Fibroblast of lung (primary cell): ENCODE measurements around the gene ALG12. TPM values are rescaled to one million over a fixed set of nuclear protein-coding genes. Genes with fewer than 3 reads are reported as not detected.

Source experiments
- DNase-seq, 2 donors: peaks; one replicate each; pipeline versions ENCODE4 v3.0.0 to v3.0.0-alpha.2; 2010; ENCODE audit warnings: low read depth in 2 of 2
- H2AFZ ChIP-seq: 2 replicates; pipeline ENCODE4 v1.5.1; 2012; ENCODE audit warnings: low read length, control low read depth, inconsistent platforms
- H3K27ac ChIP-seq: 2 replicates; pipeline ENCODE4 v1.5.1; 2011; ENCODE audit warnings: low read length, control low read depth; ENCODE audit not compliant: insufficient read depth
- H3K27me3 ChIP-seq: 2 replicates; pipeline ENCODE4 v1.5.1; 2011; ENCODE audit warnings: mild to moderate bottlenecking, low read length; ENCODE audit not compliant: control insufficient read depth, insufficient read depth
- H3K36me3 ChIP-seq: 2 replicates; pipeline ENCODE4 v1.5.1; 2011; ENCODE audit warnings: low read length; ENCODE audit not compliant: control insufficient read depth, insufficient read depth
- H3K4me1 ChIP-seq: 2 replicates; pipeline ENCODE4 v1.5.1; 2011; ENCODE audit warnings: low read length; ENCODE audit not compliant: control insufficient read depth, insufficient read depth; ENCODE audit errors: extremely low read depth
- H3K4me2 ChIP-seq: 2 replicates; pipeline ENCODE4 v1.5.1; 2011; ENCODE audit warnings: low read length, control low read depth; ENCODE audit not compliant: insufficient read depth; ENCODE audit errors: extremely low read depth
- H3K4me3 ChIP-seq, 4 experiments: fragments of 200-600 bp in 1 of 4; sonication (generic) in 1 of 4; replicated peaks in 1 of 4; 2 replicates each; pipeline ENCODE4 v1.5.1; 2011 to 2016; ENCODE audit warnings: low read length in 4 of 4, low read depth in 3 of 4, mild to moderate bottlenecking in 3 of 4, control low read depth in 2 of 4, inconsistent platforms in 1 of 4, mixed read lengths in 1 of 4; ENCODE audit not compliant: insufficient read depth in 1 of 4; ENCODE audit errors: control extremely low read depth in 1 of 4
- H3K79me2 ChIP-seq: 2 replicates; pipeline ENCODE4 v1.5.1; 2012; ENCODE audit warnings: mild to moderate bottlenecking, low read length, inconsistent platforms; ENCODE audit not compliant: control insufficient read depth, insufficient read depth
- H3K9ac ChIP-seq: 2 replicates; pipeline ENCODE4 v1.5.1; 2011; ENCODE audit warnings: mild to moderate bottlenecking, low read length, control low read depth; ENCODE audit not compliant: insufficient read depth
- H3K9me3 ChIP-seq: 2 replicates; pipeline ENCODE4 v1.5.1; 2012; ENCODE audit warnings: low read depth, low read length; ENCODE audit not compliant: control insufficient read depth, insufficient read depth
- H4K20me1 ChIP-seq: 2 replicates; pipeline ENCODE4 v1.5.1; 2011; ENCODE audit warnings: low read length; ENCODE audit not compliant: control insufficient read depth, insufficient read depth; ENCODE audit errors: extremely low read depth
- CTCF ChIP-seq, 2 donors: IDR thresholded peaks in 1 of 2; conservative IDR thresholded peaks in 1 of 2; 1 replicate in 1 of 2; 2 replicates in 1 of 2; pipeline ENCODE4 v1.5.1; 2011 to 2012; ENCODE audit warnings: low read length in 2 of 2, control low read depth in 1 of 2, inconsistent platforms in 1 of 2, low read depth in 1 of 2, mild to moderate bottlenecking in 1 of 2
- EZH2 ChIP-seq: IDR thresholded peaks from 2 replicates; pipeline ENCODE4 v1.5.1; 2012; ENCODE audit warnings: low read length, control low read depth, mild to moderate bottlenecking; ENCODE audit errors: missing control alignments
- polyA plus RNA-seq, 2 donors: library from polyadenylated mRNA; depleted of rRNA in 1 of 2; stranded (reverse) in 1 of 2; unstranded in 1 of 2; fragments of >200 nt; gene quantifications; 2 replicates each; pipeline ENCODE4 v1.2.1, GENCODE V29; 2011 to 2012; ENCODE audit warnings: missing spikeins in 1 of 2
- total RNA-seq: library from RNA; depleted of rRNA; stranded (reverse); fragments of >200 nt; gene quantifications from 2 replicates; pipeline ENCODE4 v1.2.1, GENCODE V29; 2014

The ALG12 gene
- total and polyA plus RNA-seq, 2 donors (not counting 1 experiment from before 2014, with no cell fraction given) = 9.6 to 19.0 TPM

GRCh38 chr22:49865156-49865555 is 53.1 kb downstream of the ALG12 start:
- no peak overlapping the region for H3K9ac ChIP-seq
- H3K27ac ChIP-seq = no peak overlapping the region
- no peak overlapping the region for H3K4me2 ChIP-seq
- no peaks in the 10 kb centered on the region for H4K20me1 ChIP-seq
- H3K9me3 ChIP-seq = no peaks in the 10 kb centered on the region
- H2AFZ ChIP-seq = no peak overlapping the region
- H3K4me3 ChIP-seq = no peak overlapping the region
- H3K36me3 ChIP-seq = peaks cover 2% of the 10 kb centered on the region
- DNase-seq = no peak
- H3K79me2 ChIP-seq = peaks cover 79% of the 10 kb centered on the region
- H3K27me3 ChIP-seq = no peaks in the 10 kb centered on the region
- H3K4me1 ChIP-seq = no peaks in the 10 kb centered on the region
- TF ChIP-seq EZH2 (no peak), CTCF (conservative IDR thresholded peaks at IDR 0.05 in 1 of 2, IDR thresholded peaks at IDR 0.05 in 1 of 2; ENCODE audit: low read depth in 1 of 2, low read length in 2 of 2) (no peak)

GRCh38 chr22:49863931-49864330 is 54.3 kb downstream of the ALG12 start:
- H4K20me1 ChIP-seq = no peaks in the 10 kb centered on the region
- no peak overlapping the region for H3K9ac ChIP-seq
- no peak overlapping the region for H3K27ac ChIP-seq
- no peak overlapping the region for H2AFZ ChIP-seq
- H3K27me3 ChIP-seq = no peaks in the 10 kb centered on the region
- H3K79me2 ChIP-seq = peaks cover 76% of the 10 kb centered on the region
- TF ChIP-seq CTCF (conservative IDR thresholded peaks at IDR 0.05 in 1 of 2, IDR thresholded peaks at IDR 0.05 in 1 of 2; ENCODE audit: low read depth in 1 of 2, low read length in 2 of 2) = no peak
- no peak for TF ChIP-seq EZH2
- no peak overlapping the region for H3K4me3 ChIP-seq
- no peaks in the 10 kb centered on the region for H3K9me3 ChIP-seq
- H3K36me3 ChIP-seq = no peaks in the 10 kb centered on the region
- no peaks in the 10 kb centered on the region for H3K4me1 ChIP-seq
- H3K4me2 ChIP-seq = no peak overlapping the region
- no peak for DNase-seq

GRCh38 chr22:49862496-49862776 is 55.8 kb downstream of the ALG12 start:
- no peaks in the 10 kb centered on the region for H4K20me1 ChIP-seq
- no peak for DNase-seq

More at GRCh38 chr22:49862496-49862776, 55.8 kb downstream of the ALG12 start:
- Histone ChIP-seq H3K9me3 (no peaks in the 10 kb centered on the region), H3K79me2 (peaks cover 77% of the 10 kb centered on the region), H3K9ac (no peak overlapping the region), H3K4me2 (no peak overlapping the region), H3K4me1 (no peaks in the 10 kb centered on the region), H3K4me3 (no peak overlapping the region), H3K27ac (no peak overlapping the region), H3K27me3 (no peaks in the 10 kb centered on the region), H2AFZ (no peak overlapping the region), H3K36me3 (no peaks in the 10 kb centered on the region)
- TF ChIP-seq EZH2 (no peak), CTCF (conservative IDR thresholded peaks at IDR 0.05 in 1 of 2, IDR thresholded peaks at IDR 0.05 in 1 of 2; ENCODE audit: low read depth in 1 of 2, low read length in 2 of 2) (no peak)
